Endothelial cell of umbilical vein (primary cell): ENCODE results near the gene CCNK.

Experiments used
- EZH2 ChIP-seq: IDR thresholded peaks from 2 replicates; pipeline ENCODE4 v1.6.1; 2012; ENCODE audit warnings: borderline replicate concordance, low read depth, mild to moderate bottlenecking, moderate library complexity, low read length, inconsistent platforms; ENCODE audit not compliant: severe bottlenecking
- FOS ChIP-seq: IDR thresholded peaks from 2 replicates; pipeline ENCODE4 v1.6.1; 2011; ENCODE audit warnings: mild to moderate bottlenecking, low read length, moderate library complexity, borderline replicate concordance; ENCODE audit not compliant: insufficient read depth
- JUN ChIP-seq: IDR thresholded peaks from 2 replicates; pipeline ENCODE4 v1.6.1; 2011; ENCODE audit warnings: borderline replicate concordance, low read depth; ENCODE audit not compliant: insufficient read length, insufficient read depth
- POLR2A ChIP-seq: IDR thresholded peaks from 2 replicates; pipeline ENCODE4 v1.6.1; 2012; ENCODE audit warnings: low read depth, mild to moderate bottlenecking, control low read depth, low read length
- POLR2AphosphoS5 ChIP-seq: IDR thresholded peaks from 2 replicates; pipeline ENCODE4 v1.6.1; 2012; ENCODE audit warnings: low read depth, mild to moderate bottlenecking, control low read depth, low read length, moderate library complexity; ENCODE audit not compliant: insufficient read depth
- TF ChIP-seq, protein P1 (sequence below), 2 donors: IDR thresholded peaks; 1 replicate in 1 of 2; 2 replicates in 1 of 2; pipeline ENCODE4 v1.5.1; 2011; ENCODE audit warnings: low read length in 2 of 2, mild to moderate bottlenecking in 2 of 2, moderate library complexity in 2 of 2, control low read depth in 1 of 2, inconsistent platforms in 1 of 2, low read depth in 1 of 2; ENCODE audit not compliant: insufficient read depth in 1 of 2; ENCODE audit errors: extremely low read depth in 1 of 2
- TF ChIP-seq, protein P2 (sequence below): IDR thresholded peaks from 2 replicates; pipeline ENCODE4 v1.6.1; 2011; ENCODE audit not compliant: insufficient read depth, insufficient read length

DNA sequence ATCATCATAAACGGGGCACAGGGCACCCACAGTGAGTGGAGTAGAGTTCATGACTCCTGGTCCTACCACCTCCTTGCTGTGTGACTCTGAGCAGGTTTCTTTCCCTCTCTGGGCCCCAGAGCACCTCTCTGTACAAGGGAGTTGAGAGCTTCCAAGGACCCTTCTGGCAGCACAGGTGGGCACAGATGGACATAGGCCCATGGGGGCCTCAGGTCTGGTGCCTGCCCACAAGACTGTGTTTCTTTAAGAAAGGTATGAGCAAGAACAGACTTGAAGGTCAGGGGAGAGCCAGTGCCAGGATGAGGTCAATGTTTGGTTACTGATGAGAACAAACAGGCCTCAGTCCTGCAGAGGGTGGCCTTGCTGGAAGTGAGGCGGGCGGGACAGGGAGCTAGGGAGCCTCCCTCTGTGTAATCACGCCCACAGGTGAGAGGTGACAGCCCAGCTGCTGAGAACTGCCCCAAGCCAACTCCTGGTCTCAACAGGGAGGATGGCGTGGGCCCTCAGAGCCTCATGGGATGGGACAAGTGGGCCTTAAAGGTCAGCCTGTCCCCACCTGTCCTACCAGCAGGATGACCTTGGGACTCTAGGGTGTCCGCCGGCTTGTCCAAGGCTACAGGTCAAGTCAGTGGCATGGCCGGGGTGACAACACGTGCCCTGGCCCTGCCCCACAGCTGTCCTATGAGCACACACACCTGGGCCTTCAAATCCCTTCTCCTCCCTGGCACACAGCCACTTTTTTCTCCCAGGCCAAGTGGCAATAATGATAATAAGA lies 73.7 kb downstream of the CCNK start:
- TF ChIP-seq, protein P1, sequence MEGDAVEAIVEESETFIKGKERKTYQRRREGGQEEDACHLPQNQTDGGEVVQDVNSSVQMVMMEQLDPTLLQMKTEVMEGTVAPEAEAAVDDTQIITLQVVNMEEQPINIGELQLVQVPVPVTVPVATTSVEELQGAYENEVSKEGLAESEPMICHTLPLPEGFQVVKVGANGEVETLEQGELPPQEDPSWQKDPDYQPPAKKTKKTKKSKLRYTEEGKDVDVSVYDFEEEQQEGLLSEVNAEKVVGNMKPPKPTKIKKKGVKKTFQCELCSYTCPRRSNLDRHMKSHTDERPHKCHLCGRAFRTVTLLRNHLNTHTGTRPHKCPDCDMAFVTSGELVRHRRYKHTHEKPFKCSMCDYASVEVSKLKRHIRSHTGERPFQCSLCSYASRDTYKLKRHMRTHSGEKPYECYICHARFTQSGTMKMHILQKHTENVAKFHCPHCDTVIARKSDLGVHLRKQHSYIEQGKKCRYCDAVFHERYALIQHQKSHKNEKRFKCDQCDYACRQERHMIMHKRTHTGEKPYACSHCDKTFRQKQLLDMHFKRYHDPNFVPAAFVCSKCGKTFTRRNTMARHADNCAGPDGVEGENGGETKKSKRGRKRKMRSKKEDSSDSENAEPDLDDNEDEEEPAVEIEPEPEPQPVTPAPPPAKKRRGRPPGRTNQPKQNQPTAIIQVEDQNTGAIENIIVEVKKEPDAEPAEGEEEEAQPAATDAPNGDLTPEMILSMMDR (IDR thresholded peaks at IDR 0.05; ENCODE audit: extremely low read depth in 1 of 2, insufficient read depth in 1 of 2, low read depth in 1 of 2, low read length in 2 of 2), result no peak
- TF ChIP-seq, protein P2, sequence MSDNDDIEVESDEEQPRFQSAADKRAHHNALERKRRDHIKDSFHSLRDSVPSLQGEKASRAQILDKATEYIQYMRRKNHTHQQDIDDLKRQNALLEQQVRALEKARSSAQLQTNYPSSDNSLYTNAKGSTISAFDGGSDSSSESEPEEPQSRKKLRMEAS, result no peak
- TF ChIP-seq FOS, result no peak
- no peak for TF ChIP-seq POLR2A
- no peak for TF ChIP-seq EZH2
- no peak for TF ChIP-seq JUN
- TF ChIP-seq POLR2AphosphoS5, result no peak
